Endodermal cell (in vitro differentiated cells): ENCODE measurements around the gene GNAQ. TPM values are rescaled to one million over a fixed set of nuclear protein-coding genes. Genes with fewer than 3 reads are reported as not detected.

Experiments
- DNase-seq: peaks from one replicate; pipeline ENCODE4 v3.0.0-alpha.2; 2017
- H3K27ac ChIP-seq: 2 replicates; pipeline ENCODE4 v1.5.1; 2013; ENCODE audit warnings: mild to moderate bottlenecking, low read depth, low read length, moderate library complexity
- H3K27me3 ChIP-seq: 2 replicates; pipeline ENCODE4 v1.6.1; 2013; ENCODE audit warnings: mild to moderate bottlenecking, low read length, moderate library complexity; ENCODE audit not compliant: insufficient read depth, control insufficient read depth, poor library complexity, severe bottlenecking
- H3K36me3 ChIP-seq: 2 replicates; pipeline ENCODE4 v1.7.0; 2013; ENCODE audit warnings: mild to moderate bottlenecking, low read length, moderate library complexity; ENCODE audit not compliant: control insufficient read depth, insufficient read depth
- H3K4me1 ChIP-seq: one replicate; pipeline ENCODE4 v1.7.0; 2013; ENCODE audit warnings: low read length; ENCODE audit not compliant: control insufficient read depth, insufficient read depth
- H3K4me3 ChIP-seq: 2 replicates; pipeline ENCODE4 v1.5.1; 2013; ENCODE audit warnings: mild to moderate bottlenecking, low read length, moderate library complexity
- H3K9ac ChIP-seq: 2 replicates; pipeline ENCODE4 v1.6.1; 2013; ENCODE audit warnings: mild to moderate bottlenecking, low read length, moderate library complexity; ENCODE audit not compliant: poor library complexity, severe bottlenecking; ENCODE audit errors: extremely low read depth
- H3K9me3 ChIP-seq: 2 replicates; pipeline ENCODE4 v1.6.1; 2013; ENCODE audit warnings: mild to moderate bottlenecking, low read length, moderate library complexity; ENCODE audit not compliant: control insufficient read depth
- H3K27ac Mint-ChIP-seq: 2 replicates; pipeline ENCODE4 v1.8.0; 2020; ENCODE audit warnings: mixed read lengths
- H3K27me3 Mint-ChIP-seq: 2 replicates; pipeline ENCODE4 v1.8.0; 2021; ENCODE audit warnings: mild to moderate bottlenecking, mixed read lengths; ENCODE audit not compliant: insufficient read depth
- H3K36me3 Mint-ChIP-seq: 2 replicates; pipeline ENCODE4 v1.8.0; 2020; ENCODE audit warnings: low read depth, mixed read lengths
- H3K4me1 Mint-ChIP-seq: 2 replicates; pipeline ENCODE4 v1.8.0; 2020; ENCODE audit warnings: mixed read lengths
- H3K4me3 Mint-ChIP-seq: 2 replicates; pipeline ENCODE4 v1.8.0; 2020; ENCODE audit warnings: mild to moderate bottlenecking, moderate library complexity, mixed read lengths
- H3K9me3 Mint-ChIP-seq: 2 replicates; pipeline ENCODE4 v1.8.0; 2020; ENCODE audit warnings: mild to moderate bottlenecking, mixed read lengths
- CTCF ChIP-seq: fragments of 200-600 bp; sonication (generic); conservative IDR thresholded peaks from 2 replicates; pipeline ENCODE4 v1.5.0; 2021; ENCODE audit warnings: antibody characterized with exemption, mild to moderate bottlenecking
- WGBS, 2 experiments: methylation state at CpG; one replicate each; pipeline versions ENCODE4 v1.1.5 to v1.1.7; 2013; ENCODE audit warnings: missing lambda C conversion rate in 2 of 2, mixed read lengths in 1 of 2; ENCODE audit not compliant: insufficient coverage in 1 of 2, insufficient read length in 1 of 2; 5-methylcytosine and 5-hydroxymethylcytosine counted together
- total RNA-seq, 2 donors: library from RNA; stranded (reverse); fragmentation: NEBNext Ultra II Directional in 1 of 2; extraction: Animal tissue kit (Norgen Biotek cat#: 25700) in 1 of 2; gene quantifications; 2 replicates in 1 of 2; 3 replicates in 1 of 2; pipeline ENCODE4 v1.2.1, GENCODE V29; 2021

GNAQ gene
- total RNA-seq, 2 donors from 2014 or later: 46.0 to 57.6 TPM

DNA sequence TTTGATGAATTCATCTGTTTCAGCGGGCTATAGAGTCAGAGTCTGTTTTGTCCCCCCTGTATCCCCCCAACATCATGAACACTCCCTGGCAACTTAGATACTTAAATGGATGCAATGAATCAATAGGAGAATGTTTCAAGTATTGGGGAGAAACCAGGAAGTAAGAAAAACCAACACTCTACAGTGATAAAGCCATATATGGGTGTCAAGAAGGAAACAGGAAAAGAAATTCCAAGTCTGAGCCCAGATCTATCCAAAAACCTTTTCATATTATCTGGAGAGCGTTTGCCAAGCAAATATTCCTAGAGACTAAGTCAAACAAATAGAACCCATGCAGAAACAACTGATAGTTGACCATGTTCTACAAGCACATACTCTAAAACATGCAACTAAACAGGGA is 2.3 kb upstream of the GNAQ start:
- H3K9me3 ChIP-seq: no peaks in the 10 kb centered on the region
- no peak for DNase-seq
- no peak for TF ChIP-seq CTCF
- no peaks in the 10 kb centered on the region for H3K9me3 Mint-ChIP-seq
- H3K36me3 ChIP-seq: no peaks in the 10 kb centered on the region
- H3K4me3 ChIP-seq: no peak overlapping the region
- no peak overlapping the region for H3K27ac Mint-ChIP-seq
- no peak overlapping the region for H3K4me3 Mint-ChIP-seq
- H3K27ac ChIP-seq: no peak overlapping the region
- H3K27me3 ChIP-seq: no peaks in the 10 kb centered on the region
- H3K9ac ChIP-seq: no peak overlapping the region
- peaks cover 2% of the 10 kb centered on the region for H3K4me1 ChIP-seq
- H3K27me3 Mint-ChIP-seq: no peaks in the 10 kb centered on the region
- H3K4me1 Mint-ChIP-seq: peaks cover 36% of the 10 kb centered on the region
- 90% methylated on average over 2 of the region's 2 CpGs; no CpG with 5 or more reads in 1 of the 2 experiments for WGBS, 2 experiments
- H3K36me3 Mint-ChIP-seq: no peaks in the 10 kb centered on the region

DNA sequence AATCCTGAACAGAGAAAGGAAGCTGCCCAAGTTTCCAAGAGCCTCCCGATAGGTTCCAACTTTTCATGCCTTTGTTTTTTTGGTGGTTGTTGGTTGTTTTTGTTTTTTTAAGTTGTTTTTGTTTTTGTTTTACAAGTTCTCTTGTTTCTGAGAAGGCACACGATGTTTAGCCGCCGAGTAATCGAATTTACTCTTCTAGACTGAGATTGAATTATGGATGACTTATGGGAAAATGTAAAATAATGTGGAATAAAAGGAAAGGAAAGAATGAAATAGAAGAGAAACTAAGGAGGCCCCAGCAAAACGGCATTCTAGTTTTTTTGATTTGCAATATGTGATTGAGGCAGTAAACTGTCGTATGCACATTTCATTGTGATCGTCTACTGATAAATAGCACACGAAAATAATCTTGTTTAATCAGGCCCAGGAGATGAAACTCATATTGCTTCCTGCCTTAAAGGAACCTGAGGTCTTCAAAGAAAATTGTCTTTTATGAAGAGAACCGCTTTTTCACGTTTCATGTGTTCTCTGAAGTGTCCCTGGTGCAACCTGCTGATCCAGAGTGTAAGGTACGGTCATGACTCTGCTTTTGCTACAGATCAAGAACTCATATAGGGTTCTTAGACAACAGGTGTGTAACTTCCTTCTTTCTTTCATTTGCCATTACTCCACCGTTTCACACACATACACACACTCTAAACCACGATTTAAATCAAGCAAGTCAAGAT is 1.3 kb upstream of the GNAQ start:
- Mint-ChIP-seq H3K4me1 (peaks cover 41% of the 10 kb centered on the region), H3K27me3 (no peaks in the 10 kb centered on the region), H3K27ac (peak overlapping the region; percentile 98), H3K4me3 (peak overlapping the region; percentile 93), H3K36me3 (no peaks in the 10 kb centered on the region), H3K9me3 (no peaks in the 10 kb centered on the region)
- Histone ChIP-seq H3K9ac (peak overlapping the region; percentile 88), H3K27ac (peak overlapping the region; percentile 90), H3K27me3 (no peaks in the 10 kb centered on the region), H3K4me1 (peaks cover 4% of the 10 kb centered on the region), H3K9me3 (no peaks in the 10 kb centered on the region), H3K4me3 (peak overlapping the region; percentile 89), H3K36me3 (no peaks in the 10 kb centered on the region)
- TF ChIP-seq CTCF: no peak
- DNase-seq: no peak
- WGBS, 2 experiments: 58% methylated on average over 12 to 13 of the region's 14 CpGs

DNA sequence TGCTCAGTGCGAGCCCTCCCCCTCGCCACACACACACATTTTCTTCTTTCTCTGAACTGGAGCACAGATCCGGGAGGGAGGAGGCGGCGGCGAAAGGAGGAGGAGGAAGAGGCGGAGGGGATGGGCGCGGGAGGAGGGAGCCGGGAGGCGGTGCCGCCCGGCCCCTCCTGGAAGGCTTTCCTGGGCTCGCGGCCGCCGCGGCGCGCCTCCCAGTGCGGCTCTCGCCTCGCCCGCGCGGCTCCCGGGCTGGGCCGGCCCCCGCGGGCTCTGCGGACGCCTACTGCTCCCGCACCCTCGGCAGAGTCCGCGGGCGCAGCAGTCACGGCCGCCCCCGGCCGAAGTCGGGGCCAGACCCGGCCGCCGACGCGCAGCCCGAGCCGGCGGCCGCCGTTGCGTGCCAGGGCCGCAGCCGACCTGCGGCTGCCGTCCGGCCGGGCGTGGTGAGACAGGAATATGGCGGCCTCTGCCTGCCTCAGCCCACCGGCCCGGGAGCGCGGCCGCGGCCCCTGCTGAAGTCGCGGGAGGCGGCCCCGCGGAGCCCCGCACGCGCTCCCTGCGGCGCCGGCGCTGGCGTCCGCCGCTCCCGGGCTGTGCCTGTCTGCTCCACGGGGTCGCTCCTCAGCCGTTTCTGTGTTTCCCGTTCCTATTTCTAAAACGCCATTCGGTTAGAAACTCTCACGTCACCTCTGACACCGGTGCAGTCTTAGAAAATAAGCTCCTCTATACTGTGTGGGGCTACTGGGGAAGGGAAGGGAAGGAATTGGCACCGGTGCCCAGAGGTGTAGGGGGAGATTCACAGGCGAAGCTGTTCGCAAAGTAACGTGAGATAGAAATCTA is 500 bp upstream of the GNAQ start:
- no peak for TF ChIP-seq CTCF
- 0% methylated on average over 31 to 93 of the region's 95 CpGs for whole genome bisulfite sequencing, 2 experiments
- Mint-ChIP-seq H3K27me3 (no peaks in the 10 kb centered on the region), H3K4me1 (peaks cover 41% of the 10 kb centered on the region), H3K4me3 (peak overlapping the region; percentile 93), H3K27ac (peak overlapping the region; percentile 98), H3K9me3 (no peaks in the 10 kb centered on the region), H3K36me3 (no peaks in the 10 kb centered on the region)
- H3K4me1 ChIP-seq: peaks cover 4% of the 10 kb centered on the region
- H3K27me3 ChIP-seq: no peaks in the 10 kb centered on the region
- peak overlapping the region; percentile 88 for H3K9ac ChIP-seq
- H3K4me3 ChIP-seq: peak overlapping the region; percentile 89
- H3K9me3 ChIP-seq: no peaks in the 10 kb centered on the region
- peak overlapping the region; percentile 90 for H3K27ac ChIP-seq
- H3K36me3 ChIP-seq: no peaks in the 10 kb centered on the region
- DNase-seq: peak; percentile 95
